GM18505 (cell line): ENCODE results near the gene KIF5A.

Experiments
- ATAC-seq: cut with Tn5 transposase; IDR thresholded peaks from one replicate; pipeline ENCODE4 v1.9.1; 2021; ENCODE audit not compliant: unreplicated experiment
- POLR2A ChIP-seq: IDR thresholded peaks from 4 replicates; pipeline ENCODE4 v1.6.1; 2011; ENCODE audit warnings: borderline replicate concordance; ENCODE audit not compliant: insufficient read depth, insufficient read length; ENCODE audit errors: extremely low read depth

The KIF5A gene

GRCh38 chr12:57523706-57524614 lies 25.9 kb upstream of the KIF5A start:
- no peak for TF ChIP-seq POLR2A
- no peak for ATAC-seq

DNA sequence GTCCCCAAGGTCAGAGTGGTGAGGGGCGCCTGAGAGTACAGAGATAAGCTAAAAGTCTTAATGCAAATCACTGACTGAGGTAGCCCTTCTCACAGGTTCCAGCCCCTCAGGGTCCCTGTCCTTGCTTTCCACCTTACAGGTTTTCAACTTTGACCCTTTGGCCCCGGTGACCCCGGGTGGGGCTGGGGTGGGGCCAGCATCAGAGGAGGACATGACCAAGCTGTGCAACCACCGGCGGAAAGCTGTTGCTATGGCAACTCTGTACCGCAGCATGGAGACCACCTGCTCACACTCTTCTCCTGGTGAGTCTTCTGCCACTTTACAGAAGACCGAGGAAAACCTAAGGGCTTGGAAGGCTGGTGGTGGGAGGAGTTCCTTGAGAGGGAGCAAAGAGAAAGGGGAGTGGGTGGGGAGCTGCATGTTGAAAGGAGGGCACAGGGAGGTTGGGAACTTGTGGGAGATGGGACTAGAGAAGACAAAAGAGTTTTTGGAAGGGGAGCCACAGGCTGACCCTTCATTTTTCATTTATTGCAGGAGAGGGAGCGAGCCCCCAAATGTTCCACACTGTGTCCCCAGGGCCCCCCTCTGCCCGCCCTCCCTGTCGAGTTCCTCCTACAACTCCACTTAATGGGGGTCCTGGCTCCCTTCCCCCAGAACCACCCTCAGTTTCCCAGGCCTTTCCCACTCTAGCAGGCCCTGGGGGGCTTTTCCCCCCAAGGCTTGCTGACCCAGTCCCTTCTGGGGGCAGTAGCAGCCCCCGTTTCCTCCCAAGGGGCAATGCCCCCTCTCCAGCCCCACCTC lies 24.8 kb upstream of the KIF5A start:
- no peak for ATAC-seq
- TF ChIP-seq POLR2A = no peak

DNA sequence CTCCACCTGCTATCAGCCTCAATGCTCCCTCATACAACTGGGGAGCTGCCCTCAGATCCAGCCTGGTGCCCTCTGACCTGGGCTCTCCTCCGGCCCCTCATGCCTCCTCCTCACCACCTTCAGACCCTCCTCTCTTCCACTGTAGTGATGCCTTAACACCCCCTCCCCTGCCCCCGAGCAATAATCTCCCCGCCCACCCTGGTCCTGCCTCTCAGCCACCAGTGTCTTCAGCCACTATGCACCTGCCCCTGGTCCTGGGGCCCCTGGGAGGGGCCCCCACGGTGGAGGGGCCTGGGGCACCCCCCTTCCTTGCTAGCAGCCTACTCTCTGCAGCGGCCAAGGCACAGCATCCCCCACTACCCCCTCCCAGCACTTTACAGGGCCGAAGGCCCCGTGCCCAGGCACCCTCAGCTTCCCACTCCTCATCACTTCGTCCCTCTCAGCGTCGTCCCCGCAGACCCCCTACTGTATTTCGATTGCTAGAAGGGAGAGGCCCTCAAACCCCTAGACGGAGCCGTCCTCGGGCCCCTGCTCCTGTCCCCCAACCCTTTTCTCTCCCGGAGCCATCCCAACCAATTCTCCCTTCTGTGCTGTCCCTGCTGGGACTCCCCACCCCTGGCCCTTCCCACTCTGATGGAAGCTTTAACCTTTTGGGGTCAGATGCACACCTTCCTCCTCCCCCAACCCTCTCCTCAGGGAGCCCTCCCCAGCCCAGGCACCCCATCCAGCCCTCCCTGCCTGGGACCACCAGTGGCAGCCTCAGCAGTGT lies 24.0 kb upstream of the KIF5A start:
- TF ChIP-seq POLR2A = no peak
- ATAC-seq = no peak

- TF ChIP-seq POLR2A = no peak
- no peak for ATAC-seq
Measured at GRCh38 chr12:57526477-57527126, 23.2 kb upstream of the KIF5A start.

DNA sequence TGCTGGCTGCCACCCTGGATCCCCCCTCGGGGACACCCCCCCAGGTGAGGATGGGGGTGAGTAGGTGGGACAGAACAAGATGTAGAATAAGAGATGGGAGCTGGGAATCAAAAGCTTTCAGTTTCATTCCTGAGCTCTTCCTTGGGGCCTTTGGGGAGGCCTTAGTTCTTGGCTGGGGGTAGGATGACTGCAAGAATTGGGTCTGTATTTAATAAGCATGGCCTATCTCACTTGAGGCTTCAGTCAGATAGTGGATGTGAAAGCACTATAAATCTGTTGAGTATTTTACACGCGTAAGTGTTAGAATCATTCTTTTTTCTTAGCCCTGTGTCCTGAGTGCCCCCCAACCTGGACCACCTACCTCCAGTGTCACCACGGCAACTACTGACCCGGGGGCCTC lies 22.7 kb upstream of the KIF5A start:
- no peak for TF ChIP-seq POLR2A
- no peak for ATAC-seq

GRCh38 chr12:57528176-57528575 lies 21.7 kb upstream of the KIF5A start:
- ATAC-seq = no peak
- TF ChIP-seq POLR2A = no peak

DNA sequence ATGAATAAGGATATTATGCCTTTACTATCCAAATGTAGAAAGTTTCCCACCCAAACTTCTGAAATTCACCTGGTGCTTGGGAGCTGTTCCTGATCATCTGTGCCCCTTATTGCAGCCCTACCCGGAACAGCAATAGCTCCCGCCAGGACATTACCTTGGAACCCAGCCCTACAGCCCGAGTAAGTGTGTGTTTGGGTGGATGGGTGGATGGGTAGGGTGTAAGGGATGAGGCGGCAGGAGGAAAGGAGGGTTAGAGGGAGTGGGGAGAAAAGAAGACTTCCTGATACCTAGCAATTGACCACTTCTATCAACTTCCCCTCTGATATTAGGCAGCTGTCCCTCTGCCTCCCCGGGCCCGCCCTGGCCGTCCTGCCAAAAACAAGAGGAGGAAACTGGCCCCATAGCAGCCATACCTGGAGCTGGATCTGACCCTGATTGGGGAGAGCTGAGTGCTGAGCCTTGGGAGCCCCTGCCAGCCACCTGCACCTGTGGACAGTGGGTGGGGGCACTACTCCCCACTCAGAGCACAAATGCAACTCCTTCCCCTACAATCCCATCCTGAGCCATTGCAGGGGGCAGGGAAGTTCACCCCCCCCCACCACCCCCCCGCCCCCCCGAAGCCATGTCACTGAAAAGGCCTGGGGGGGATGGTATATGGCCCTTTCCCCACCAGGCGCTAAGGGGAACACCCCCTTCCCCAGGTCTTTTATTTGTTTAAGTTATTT lies 20.9 kb upstream of the KIF5A start:
- ATAC-seq = no peak
- no peak for TF ChIP-seq POLR2A

- no peak for TF ChIP-seq POLR2A
- no peak for ATAC-seq
Measured at GRCh38 chr12:57529831-57530230, 20.0 kb upstream of the KIF5A start.

GRCh38 chr12:57530396-57531142 lies 19.3 kb upstream of the KIF5A start:
- ATAC-seq = no peak
- TF ChIP-seq POLR2A = no peak

- no peak for TF ChIP-seq POLR2A
- no peak for ATAC-seq
Measured at GRCh38 chr12:57531836-57532235, 18.0 kb upstream of the KIF5A start.

- no peak for TF ChIP-seq POLR2A
- no peak for ATAC-seq
Measured at GRCh38 chr12:57533108-57533507, 16.7 kb upstream of the KIF5A start.

DNA sequence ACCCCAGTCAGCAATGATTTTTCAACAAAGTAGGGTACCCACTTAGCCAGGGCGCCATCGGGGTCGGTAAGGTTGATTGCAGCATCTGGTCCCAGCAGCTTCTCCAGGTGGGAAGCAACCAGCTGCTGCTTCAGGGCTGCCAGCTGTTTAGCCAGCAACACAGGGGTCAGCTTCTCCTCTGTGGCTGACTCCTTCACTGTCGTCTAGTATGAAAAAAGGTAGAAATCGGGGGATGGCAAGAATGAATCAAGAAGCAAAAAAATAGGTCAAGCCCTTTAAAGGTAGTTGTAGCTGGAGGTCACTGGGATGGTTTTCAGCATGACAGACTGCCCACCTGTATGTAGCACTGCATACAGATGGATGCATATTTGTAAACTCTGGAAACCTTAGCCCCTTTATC lies 15.6 kb upstream of the KIF5A start:
- ATAC-seq = no peak

DNA sequence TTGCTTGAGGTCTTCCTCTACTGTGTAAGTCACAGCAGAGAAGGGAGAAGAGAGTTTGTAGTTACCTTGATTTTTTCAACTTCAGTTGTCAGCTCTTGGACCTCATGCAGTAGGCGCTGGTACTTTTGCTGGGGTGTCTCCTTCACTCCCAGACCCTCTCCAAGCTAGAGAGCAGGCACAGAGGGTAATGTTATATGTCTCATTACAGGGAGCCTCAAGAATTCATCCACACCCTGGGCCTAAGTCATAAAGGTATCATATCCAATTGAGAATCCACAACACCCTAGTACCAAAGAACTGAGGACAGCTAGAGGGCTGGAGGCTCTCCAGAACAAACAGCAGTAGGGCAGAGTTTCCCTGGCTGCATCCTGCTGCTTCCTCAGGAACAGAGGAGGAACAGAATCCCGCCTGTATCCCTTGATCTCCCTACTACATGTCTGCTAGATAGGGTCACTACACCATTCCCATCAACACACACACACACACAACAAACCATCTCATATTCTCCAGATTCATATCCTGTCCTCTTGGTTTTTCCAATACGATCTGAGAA lies 14.8 kb upstream of the KIF5A start:
- TF ChIP-seq POLR2A = no peak
- no peak for ATAC-seq

More for the DNA sequence above, 15.6 kb upstream of the KIF5A start:
- no peak for TF ChIP-seq POLR2A
